ENCODE data around the gene FGFR2.

FGFR2 gene

DNA sequence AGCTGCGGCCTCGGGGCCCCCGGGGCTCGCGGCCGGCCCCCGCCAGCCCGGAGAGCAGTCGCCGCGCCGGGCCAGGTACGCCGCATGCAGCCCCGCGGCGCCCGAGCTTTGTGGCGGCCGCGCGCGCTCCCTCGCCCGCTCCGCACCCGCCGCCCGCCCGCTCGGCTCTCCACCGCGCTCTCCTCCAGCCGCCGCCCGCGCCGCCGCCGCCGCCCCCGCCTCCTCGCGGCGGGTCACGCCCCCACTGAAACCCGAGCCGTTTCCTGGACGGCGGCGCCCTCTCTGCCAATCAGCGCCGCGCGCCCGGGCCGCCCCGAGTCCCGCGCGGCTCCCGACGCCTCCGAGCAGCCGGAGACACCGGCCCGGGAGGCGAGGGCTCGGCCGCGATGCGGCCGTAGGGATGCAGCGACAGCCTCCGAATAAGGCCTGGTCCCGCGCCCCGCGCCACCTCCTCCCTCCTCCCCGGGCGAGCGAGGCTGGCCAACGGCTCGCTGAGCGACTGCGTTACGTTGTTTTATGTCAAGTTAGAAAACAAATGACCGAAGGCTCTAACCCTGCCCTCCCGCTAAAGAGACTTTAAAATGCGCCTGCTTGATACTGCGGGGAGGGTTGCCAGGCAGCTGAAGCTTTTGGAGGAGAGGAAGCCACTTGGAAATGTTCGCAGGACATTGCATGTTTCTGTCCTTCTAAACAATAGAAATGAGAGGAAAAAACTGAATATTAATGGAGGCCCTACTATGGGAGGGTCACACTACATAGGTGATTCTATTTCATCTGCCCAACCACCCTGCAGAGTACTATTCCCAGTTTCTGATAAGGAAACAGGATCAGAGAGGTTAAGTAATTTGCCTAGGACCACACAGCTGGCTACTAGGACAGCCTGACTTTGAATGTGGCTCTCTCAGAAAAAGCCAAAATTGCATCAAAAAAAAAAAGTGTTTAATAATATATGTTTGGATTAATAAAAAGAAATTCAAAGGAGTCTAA, at the start of gene FGFR2:
FGFR2 (minus strand) TSS at position 182 of the 987 bp plus-strand sequence. CDS start 4,627 bp downstream, outside the sequence.
- peaks cover 11% of the 10 kb centered on the region for H3K4me1 ChIP-seq (ENCODE audit: insufficient read depth, low read length)
- no peaks in the 10 kb centered on the region for H3K27me3 ChIP-seq (ENCODE audit: control insufficient read depth in 1 of 2, insufficient read depth in 2 of 2, low read length in 2 of 2)
- no peaks in the 10 kb centered on the region for H3K36me3 ChIP-seq (ENCODE audit: insufficient read depth, low read length)
- peak within 1 kb of the TSS; percentile 46 for H3K9ac ChIP-seq (ENCODE audit: low read length)
- H3K27ac ChIP-seq (ENCODE audit: low read depth, low read length): peak within 1 kb of the TSS; percentile 98
- H3K9me3 ChIP-seq (ENCODE audit: low read length): no peaks in the 10 kb centered on the region
- H3K4me3 ChIP-seq (ENCODE audit: low read depth in 1 of 2, low read length in 2 of 2): peak within 1 kb of the TSS; percentile 60 to 91

DNA sequence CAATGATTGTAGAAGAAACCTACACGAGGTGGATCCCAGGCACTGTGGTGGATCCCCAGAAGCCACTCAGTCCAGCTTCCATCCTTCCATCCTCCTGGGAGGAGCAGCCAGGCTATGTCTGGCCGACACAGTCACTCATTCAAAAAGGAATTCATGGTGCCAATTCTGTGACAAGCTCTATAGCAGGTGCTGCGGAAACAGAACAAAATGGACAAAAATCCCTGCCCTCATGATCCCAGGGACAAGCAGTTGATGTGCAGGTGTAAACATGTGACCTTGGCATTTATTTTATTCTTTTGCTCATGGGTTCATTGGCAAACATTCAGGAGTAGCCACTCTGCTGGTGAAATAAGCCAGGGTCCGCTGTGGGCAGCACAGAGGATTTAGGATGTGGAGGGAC, 49.2 kb upstream of the FGFR2 start:
- H3K27ac ChIP-seq (ENCODE audit: low read depth, low read length): no peak overlapping the region
- H3K9ac ChIP-seq (ENCODE audit: low read length): no peak overlapping the region
- peaks cover 0 to 3% of the 10 kb centered on the region in 2 donors for H3K27me3 ChIP-seq (ENCODE audit: control insufficient read depth in 1 of 2, insufficient read depth in 2 of 2, low read length in 2 of 2)
- no peaks in the 10 kb centered on the region for H3K36me3 ChIP-seq (ENCODE audit: insufficient read depth, low read length)
- H3K9me3 ChIP-seq (ENCODE audit: low read length): no peaks in the 10 kb centered on the region
- H3K4me3 ChIP-seq (ENCODE audit: low read depth in 1 of 2, low read length in 2 of 2): no peak overlapping the region
- no peaks in the 10 kb centered on the region for H3K4me1 ChIP-seq (ENCODE audit: insufficient read depth, low read length)

DNA sequence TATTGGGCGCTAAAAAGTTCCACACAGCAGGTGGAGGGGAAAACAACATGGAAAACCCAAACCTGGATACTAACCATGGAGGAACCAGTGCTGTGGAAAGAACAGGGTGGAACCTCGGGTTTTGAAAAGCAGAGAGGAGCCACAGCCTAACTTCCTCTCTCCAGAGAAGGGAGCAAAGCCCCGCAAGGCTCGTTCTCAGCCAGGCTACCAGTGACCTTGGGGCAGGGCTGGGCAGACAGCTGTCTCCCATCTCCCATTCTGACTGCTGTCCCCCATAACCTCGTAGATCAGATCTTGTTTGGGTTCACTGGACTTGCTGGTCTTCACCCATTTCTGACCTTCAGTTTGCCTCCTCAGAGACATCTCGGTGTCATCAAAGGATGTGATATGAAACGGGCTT, 47.5 kb upstream of the FGFR2 start:
- no peak overlapping the region for H3K27ac ChIP-seq (ENCODE audit: low read depth, low read length)
- no peak overlapping the region for H3K9ac ChIP-seq (ENCODE audit: low read length)
- H3K4me3 ChIP-seq (ENCODE audit: low read depth in 1 of 2, low read length in 2 of 2): no peak overlapping the region
- H3K27me3 ChIP-seq (ENCODE audit: control insufficient read depth in 1 of 2, insufficient read depth in 2 of 2, low read length in 2 of 2): peaks cover 0 to 3% of the 10 kb centered on the region in 2 donors
- no peaks in the 10 kb centered on the region for H3K36me3 ChIP-seq (ENCODE audit: insufficient read depth, low read length)
- no peaks in the 10 kb centered on the region for H3K9me3 ChIP-seq (ENCODE audit: low read length)
- no peaks in the 10 kb centered on the region for H3K4me1 ChIP-seq (ENCODE audit: insufficient read depth, low read length)

DNA sequence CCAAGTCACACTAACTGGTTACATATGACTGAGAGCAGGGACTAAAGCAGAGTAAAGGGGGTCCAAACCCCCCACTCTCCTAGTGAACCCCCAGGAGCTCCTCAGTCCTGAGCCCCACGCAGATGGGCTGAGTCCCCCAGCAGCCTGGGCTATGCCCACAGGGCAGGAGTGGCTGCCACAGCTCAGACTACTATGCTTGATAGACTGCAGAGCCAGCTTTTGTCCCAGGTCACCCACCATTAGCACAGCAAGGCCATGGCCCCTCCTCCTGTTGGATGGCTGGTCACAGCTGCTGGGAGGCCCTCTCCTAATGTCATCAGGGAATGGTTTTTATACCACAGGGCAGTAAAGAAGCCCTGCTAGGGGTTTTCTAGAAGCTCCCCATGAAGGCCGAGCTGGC, 46.3 kb upstream of the FGFR2 start:
- no peaks in the 10 kb centered on the region for H3K9me3 ChIP-seq (ENCODE audit: low read length)
- no peak overlapping the region for H3K9ac ChIP-seq (ENCODE audit: low read length)
- no peaks in the 10 kb centered on the region for H3K4me1 ChIP-seq (ENCODE audit: insufficient read depth, low read length)
- no peak overlapping the region for H3K4me3 ChIP-seq (ENCODE audit: low read depth in 1 of 2, low read length in 2 of 2)
- no peak overlapping the region for H3K27ac ChIP-seq (ENCODE audit: low read depth, low read length)
- no peaks in the 10 kb centered on the region for H3K36me3 ChIP-seq (ENCODE audit: insufficient read depth, low read length)
- H3K27me3 ChIP-seq (ENCODE audit: control insufficient read depth in 1 of 2, insufficient read depth in 2 of 2, low read length in 2 of 2): peaks cover 0 to 3% of the 10 kb centered on the region in 2 donors

DNA sequence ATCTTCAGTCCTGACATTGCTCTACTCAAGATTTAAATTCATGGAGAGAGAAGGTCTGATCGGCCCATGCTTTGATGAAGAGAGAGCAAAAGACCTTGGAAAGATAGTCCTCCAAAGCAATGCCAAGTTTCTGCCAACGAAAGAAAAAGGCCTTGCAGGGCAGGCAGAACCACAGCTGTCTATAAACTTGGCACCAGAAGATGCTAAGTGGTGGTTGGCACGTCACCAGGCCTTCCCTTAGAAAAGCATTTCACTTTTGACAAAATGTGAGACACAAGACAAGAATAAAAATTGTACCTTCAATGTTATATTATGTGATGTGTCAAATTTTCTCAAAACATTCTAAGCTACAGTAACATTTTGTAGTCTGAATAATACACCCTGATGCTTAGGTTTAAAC, 42.0 kb upstream of the FGFR2 start:
- Histone ChIP-seq H3K27ac (ENCODE audit: low read depth, low read length) (no peak overlapping the region), H3K4me3 (ENCODE audit: low read depth in 1 of 2, low read length in 2 of 2) (no peak overlapping the region)

DNA sequence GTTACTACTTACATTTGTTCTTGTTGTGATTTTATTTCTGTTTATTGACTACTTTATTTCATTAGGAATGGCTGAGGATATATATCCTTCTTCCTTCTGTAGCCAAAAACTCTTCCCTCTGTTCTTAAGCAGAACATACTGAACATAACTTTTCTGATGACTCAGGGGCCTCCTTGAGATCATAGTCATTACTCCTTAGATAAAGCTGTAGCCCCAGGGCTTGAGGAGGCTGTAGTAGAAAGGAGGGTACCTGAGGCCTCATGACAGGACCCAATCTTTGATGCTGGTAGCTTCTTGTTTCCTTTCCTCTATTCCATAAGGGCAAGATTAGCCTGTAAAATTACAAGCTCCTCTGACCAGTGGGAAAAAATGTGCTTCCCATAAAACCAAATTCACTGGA, 41.2 kb upstream of the FGFR2 start:
- Histone ChIP-seq H3K9ac (ENCODE audit: low read length) (no peak overlapping the region), H3K4me3 (ENCODE audit: low read depth in 1 of 2, low read length in 2 of 2) (no peak overlapping the region), H3K4me1 (ENCODE audit: insufficient read depth, low read length) (no peaks in the 10 kb centered on the region), H3K27me3 (ENCODE audit: control insufficient read depth in 1 of 2, insufficient read depth in 2 of 2, low read length in 2 of 2) (no peaks in the 10 kb centered on the region), H3K27ac (ENCODE audit: low read depth, low read length) (no peak overlapping the region), H3K9me3 (ENCODE audit: low read length) (no peaks in the 10 kb centered on the region), H3K36me3 (ENCODE audit: insufficient read depth, low read length) (no peaks in the 10 kb centered on the region)

More for the DNA sequence above, 42.0 kb upstream of the FGFR2 start:
- no peaks in the 10 kb centered on the region for H3K9me3 ChIP-seq (ENCODE audit: low read length)
- no peaks in the 10 kb centered on the region for H3K27me3 ChIP-seq (ENCODE audit: control insufficient read depth in 1 of 2, insufficient read depth in 2 of 2, low read length in 2 of 2)
- H3K4me1 ChIP-seq (ENCODE audit: insufficient read depth, low read length): no peaks in the 10 kb centered on the region
- H3K9ac ChIP-seq (ENCODE audit: low read length): no peak overlapping the region
- H3K36me3 ChIP-seq (ENCODE audit: insufficient read depth, low read length): no peaks in the 10 kb centered on the region

DNA sequence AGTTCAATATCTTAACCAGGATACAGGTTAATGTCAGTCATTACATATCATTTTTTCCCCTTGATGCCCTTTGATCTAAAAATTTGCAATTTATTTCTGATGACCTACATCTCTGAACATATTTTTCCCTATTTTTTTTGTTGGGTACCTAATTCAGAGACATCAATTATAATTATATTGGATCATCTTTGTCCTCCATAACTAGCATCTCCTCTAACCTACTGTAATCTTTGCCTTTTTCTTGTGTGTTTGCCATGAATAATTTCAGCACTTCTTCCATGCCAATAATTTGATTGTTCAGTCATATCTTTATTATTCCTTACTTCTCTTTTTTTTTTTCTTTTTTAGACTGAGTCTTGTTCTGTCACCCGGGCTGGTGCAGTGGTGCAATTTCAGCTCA, 39.2 kb upstream of the FGFR2 start:
- Histone ChIP-seq H3K27ac (ENCODE audit: low read depth, low read length) (no peak overlapping the region), H3K4me3 (ENCODE audit: low read depth in 1 of 2, low read length in 2 of 2) (no peak overlapping the region), H3K4me1 (ENCODE audit: insufficient read depth, low read length) (no peaks in the 10 kb centered on the region), H3K9ac (ENCODE audit: low read length) (no peak overlapping the region), H3K27me3 (ENCODE audit: control insufficient read depth in 1 of 2, insufficient read depth in 2 of 2, low read length in 2 of 2) (no peaks in the 10 kb centered on the region), H3K9me3 (ENCODE audit: low read length) (no peaks in the 10 kb centered on the region), H3K36me3 (ENCODE audit: insufficient read depth, low read length) (no peaks in the 10 kb centered on the region)

DNA sequence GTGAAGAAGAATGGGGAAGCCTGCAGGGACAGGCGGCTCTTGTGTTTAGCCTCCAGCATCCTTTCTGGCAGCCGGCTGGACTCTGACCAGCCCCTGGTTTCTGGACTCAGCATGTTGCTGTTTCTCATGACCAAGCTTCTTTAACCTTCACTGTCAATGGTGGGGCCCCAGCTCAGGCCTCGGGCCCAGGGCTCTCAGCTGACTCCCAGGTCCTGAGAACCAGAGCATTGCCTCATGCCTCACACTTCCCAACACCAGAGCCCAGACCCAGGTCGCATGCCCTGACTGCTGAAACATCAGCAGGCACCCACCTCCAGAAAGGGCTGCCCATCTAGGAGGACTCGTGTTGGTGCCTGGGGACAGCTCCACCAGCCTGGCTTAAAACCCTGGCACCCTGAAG, 34.8 kb upstream of the FGFR2 start:
- no peaks in the 10 kb centered on the region for H3K9me3 ChIP-seq (ENCODE audit: low read length)
- no peak overlapping the region for H3K9ac ChIP-seq (ENCODE audit: low read length)
- no peak overlapping the region for H3K4me3 ChIP-seq (ENCODE audit: low read depth in 1 of 2, low read length in 2 of 2)
- H3K4me1 ChIP-seq (ENCODE audit: insufficient read depth, low read length): peaks cover 15% of the 10 kb centered on the region
- no peaks in the 10 kb centered on the region for H3K27me3 ChIP-seq (ENCODE audit: control insufficient read depth in 1 of 2, insufficient read depth in 2 of 2, low read length in 2 of 2)
- H3K36me3 ChIP-seq (ENCODE audit: insufficient read depth, low read length): no peaks in the 10 kb centered on the region
- no peak overlapping the region for H3K27ac ChIP-seq (ENCODE audit: low read depth, low read length)

DNA sequence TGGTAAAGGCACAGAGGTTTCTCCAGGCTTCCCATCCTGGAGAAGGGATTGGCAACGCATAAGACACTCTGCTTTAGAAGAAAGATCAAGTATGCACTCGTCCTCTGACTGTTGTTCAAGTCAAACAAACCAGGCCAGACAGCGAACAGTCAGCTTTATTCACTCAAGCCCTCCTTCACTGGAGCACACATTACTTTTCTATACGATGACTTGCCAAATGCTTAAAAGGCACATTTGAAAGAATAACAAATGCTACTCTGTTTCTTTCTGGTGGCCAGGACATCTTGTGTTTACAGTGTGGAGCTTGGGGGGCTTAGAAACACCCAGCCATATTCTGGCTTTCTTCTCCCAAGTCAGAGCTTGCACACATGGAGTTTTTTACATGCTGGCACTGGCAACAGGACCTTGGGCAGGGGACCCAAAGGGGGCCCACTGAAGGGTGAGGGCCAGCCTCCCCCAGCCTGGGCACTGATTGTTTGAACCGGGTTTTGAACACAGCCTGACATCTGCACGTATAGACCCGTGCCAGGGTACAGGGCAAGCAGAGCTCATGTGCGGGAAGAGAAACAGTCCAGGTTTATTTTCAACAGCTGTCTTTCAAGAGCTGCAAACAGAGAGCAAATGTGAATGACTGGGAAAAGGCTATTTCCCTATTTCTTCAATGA, 33.3 kb upstream of the FGFR2 start:
- H3K9me3 ChIP-seq (ENCODE audit: low read length): no peaks in the 10 kb centered on the region
- H3K9ac ChIP-seq (ENCODE audit: low read length): no peak overlapping the region
- peaks cover 22% of the 10 kb centered on the region for H3K4me1 ChIP-seq (ENCODE audit: insufficient read depth, low read length)
- H3K27ac ChIP-seq (ENCODE audit: low read depth, low read length): no peak overlapping the region
- H3K36me3 ChIP-seq (ENCODE audit: insufficient read depth, low read length): no peaks in the 10 kb centered on the region
- no peak overlapping the region for H3K4me3 ChIP-seq (ENCODE audit: low read depth in 1 of 2, low read length in 2 of 2)
- H3K27me3 ChIP-seq (ENCODE audit: control insufficient read depth in 1 of 2, insufficient read depth in 2 of 2, low read length in 2 of 2): no peaks in the 10 kb centered on the region

DNA sequence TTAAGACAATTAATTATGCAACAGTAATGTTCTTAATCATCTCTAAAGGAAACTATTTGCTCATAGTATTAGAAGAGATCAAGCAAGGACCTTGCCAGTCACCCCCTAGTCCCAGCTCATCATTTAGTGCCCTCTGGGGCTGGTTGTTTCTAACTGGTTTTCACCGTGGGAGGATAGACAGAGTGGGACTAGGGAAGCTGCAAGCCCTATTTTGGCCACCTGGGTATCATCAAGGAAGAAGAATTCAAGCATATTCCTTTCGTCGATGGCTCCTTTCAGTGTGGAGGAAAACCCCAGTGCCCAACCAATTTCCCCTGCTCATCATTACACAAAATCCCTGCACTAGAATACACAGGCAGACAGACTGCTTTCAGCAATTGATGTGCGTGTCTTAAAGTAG, 30.6 kb upstream of the FGFR2 start:
- Histone ChIP-seq H3K27ac (ENCODE audit: low read depth, low read length) (peak overlapping the region; percentile 61), H3K4me3 (ENCODE audit: low read depth in 1 of 2, low read length in 2 of 2) (no peak overlapping the region), H3K4me1 (ENCODE audit: insufficient read depth, low read length) (peaks cover 22% of the 10 kb centered on the region)

DNA sequence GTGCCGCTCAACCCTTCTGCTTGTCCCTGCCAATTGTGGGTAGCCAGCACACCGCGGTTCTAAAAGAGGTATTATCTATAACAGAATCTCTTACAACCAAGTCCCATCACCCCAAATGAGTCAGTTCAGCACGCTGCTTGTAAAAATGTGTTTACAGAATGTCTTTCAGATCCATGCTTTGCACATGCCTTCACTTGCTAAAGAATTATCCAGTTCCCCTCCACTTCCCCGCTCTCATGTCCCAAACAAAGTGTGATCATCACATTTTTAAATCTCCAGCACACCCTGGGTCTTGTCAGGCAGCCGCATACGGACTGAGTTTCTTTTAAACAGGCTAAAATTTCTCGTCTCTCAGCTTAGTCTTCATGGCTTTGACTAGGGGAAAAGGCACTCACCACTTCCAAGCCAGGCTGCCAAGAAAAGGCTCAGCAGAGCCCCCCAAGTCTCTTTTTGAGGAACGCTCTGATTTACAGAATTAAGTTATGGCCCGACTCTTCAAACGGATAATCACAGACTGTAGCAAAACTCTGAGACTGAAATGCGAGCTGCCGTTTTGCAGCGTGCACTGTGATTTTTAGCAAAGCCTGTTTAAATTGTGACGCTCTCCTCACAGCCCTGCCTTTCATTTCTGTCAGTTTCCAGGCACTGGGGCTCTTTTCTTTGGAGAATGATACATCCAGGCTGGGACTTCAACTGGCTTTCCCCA, 29.8 kb upstream of the FGFR2 start:
- Histone ChIP-seq H3K4me1 (ENCODE audit: insufficient read depth, low read length) (peaks cover 22% of the 10 kb centered on the region), H3K4me3 (ENCODE audit: low read depth in 1 of 2, low read length in 2 of 2) (peak overlapping the region in 1 of 2 donors; percentile 35), H3K9me3 (ENCODE audit: low read length) (no peaks in the 10 kb centered on the region), H3K27ac (ENCODE audit: low read depth, low read length) (peak overlapping the region; percentile 61), H3K27me3 (ENCODE audit: control insufficient read depth in 1 of 2, insufficient read depth in 2 of 2, low read length in 2 of 2) (no peaks in the 10 kb centered on the region), H3K9ac (ENCODE audit: low read length) (peak overlapping the region; percentile 10), H3K36me3 (ENCODE audit: insufficient read depth, low read length) (no peaks in the 10 kb centered on the region)

More for the DNA sequence above, 30.6 kb upstream of the FGFR2 start:
- no peaks in the 10 kb centered on the region for H3K27me3 ChIP-seq (ENCODE audit: control insufficient read depth in 1 of 2, insufficient read depth in 2 of 2, low read length in 2 of 2)
- no peaks in the 10 kb centered on the region for H3K9me3 ChIP-seq (ENCODE audit: low read length)
- H3K36me3 ChIP-seq (ENCODE audit: insufficient read depth, low read length): no peaks in the 10 kb centered on the region
- no peak overlapping the region for H3K9ac ChIP-seq (ENCODE audit: low read length)

Data from muscle layer of colon (tissue), 2 donors.